Activated CD8-positive, alpha-beta memory T cell treated with anti-CD3 and anti-CD28 coated beads, Interleukin-2, amount 50 U/mL, for 24 hours (primary cell): ENCODE results near the gene HP1BP3.

Source experiments
- DNase-seq: peaks from one replicate; pipeline ENCODE4 v3.0.0-alpha.2; 2020; ENCODE audit errors: extremely low read depth

The HP1BP3 gene

DNA sequence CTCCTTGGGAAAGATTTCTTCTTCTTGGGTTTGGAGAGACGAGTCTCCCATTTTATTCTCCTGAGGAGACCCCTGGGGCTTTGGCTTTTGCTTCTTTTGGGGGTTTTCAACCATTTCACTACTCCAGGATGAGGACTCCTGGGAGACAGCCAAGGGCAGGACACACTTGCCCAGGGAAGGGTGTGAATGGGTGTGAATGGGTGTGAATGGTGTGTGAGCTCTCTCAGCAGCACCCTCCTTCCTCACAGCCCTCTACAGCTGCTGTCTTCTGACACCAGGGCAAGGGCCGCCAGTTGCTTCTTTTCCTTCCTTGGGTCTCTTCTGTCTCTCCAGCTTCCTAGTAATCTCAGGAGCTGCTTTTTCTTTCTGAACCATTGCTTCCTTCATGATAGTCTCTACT, 93.5 kb downstream of the HP1BP3 start:
- no peak for DNase-seq
